ENCODE results near the gene SH3RF3. TPM values are rescaled to one million over a fixed set of nuclear protein-coding genes. Genes with fewer than 3 reads are reported as not detected.

Gene SH3RF3
- total RNA-seq, 1 experiment from 2014 or later: 4.9 TPM

DNA sequence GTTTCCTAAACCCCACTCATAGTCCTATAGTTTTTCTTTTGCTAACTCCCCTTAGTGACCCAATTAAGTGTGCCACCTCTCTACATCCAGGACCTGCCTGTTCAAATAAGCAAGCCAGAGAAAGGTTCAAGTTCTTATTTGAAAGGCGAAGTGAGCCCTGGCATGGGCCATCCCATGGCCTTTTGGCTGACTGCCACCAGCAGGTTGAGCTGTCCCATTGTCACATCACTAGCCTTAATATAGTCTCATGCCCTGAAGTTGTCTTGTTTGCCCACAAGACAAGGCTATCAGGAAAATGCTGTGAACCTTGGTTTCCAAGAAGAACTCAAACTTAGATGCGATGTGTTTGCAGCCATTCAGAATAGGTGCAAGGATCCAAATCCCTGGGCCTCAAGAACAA lies 158.8 kb downstream of the SH3RF3 start:
- intact Hi-C loops (cut with micrococcal nuclease; ENCODE audit: unreplicated experiment) (no loop called here), in situ Hi-C loops (cut with HindIII; ENCODE audit: low pct_unique_long_range_greater_than_20kb, low sequenced_read_pairs) (no loop called here)
- Histone ChIP-seq H3K27me3 (ENCODE audit: control insufficient read depth, insufficient read depth, low read length) (no peaks in the 10 kb centered on the region; the same call in 1 of the 2 replicates), H3K4me3 (ENCODE audit: low read depth in 2 of 2, low read length in 2 of 2) (no peak overlapping the region), H3K4me1 (ENCODE audit: control insufficient read depth, insufficient read depth, low read length) (no peaks in the 10 kb centered on the region; the same call in none of the 2 replicates), H3K9me3 (ENCODE audit: control insufficient read depth, insufficient read depth, low read depth, low read length) (no peaks in the 10 kb centered on the region), H3K36me3 (ENCODE audit: control insufficient read depth, insufficient read depth, low read length) (no peaks in the 10 kb centered on the region), H3K27ac (ENCODE audit: low read length) (no peak overlapping the region)
- DNase-seq (ENCODE audit: low read depth, low spot score): no peak
- no TSS peak for BruUV-seq (replicated peaks)
- ChIA-PET CTCF (no interaction called here), POLR2A (interaction anchor here (0.7 kb wide), 1 partner anchor 109 kb away, joined by 3 read pairs; no protein-coding TSS in a partner anchor)
- TF ChIP-seq REST (IDR thresholded peaks at IDR 0.05; ENCODE audit: insufficient read depth in 1 of 2, low read depth in 2 of 2, low read length in 1 of 2): no peak
- TF ChIP-seq, protein P1, sequence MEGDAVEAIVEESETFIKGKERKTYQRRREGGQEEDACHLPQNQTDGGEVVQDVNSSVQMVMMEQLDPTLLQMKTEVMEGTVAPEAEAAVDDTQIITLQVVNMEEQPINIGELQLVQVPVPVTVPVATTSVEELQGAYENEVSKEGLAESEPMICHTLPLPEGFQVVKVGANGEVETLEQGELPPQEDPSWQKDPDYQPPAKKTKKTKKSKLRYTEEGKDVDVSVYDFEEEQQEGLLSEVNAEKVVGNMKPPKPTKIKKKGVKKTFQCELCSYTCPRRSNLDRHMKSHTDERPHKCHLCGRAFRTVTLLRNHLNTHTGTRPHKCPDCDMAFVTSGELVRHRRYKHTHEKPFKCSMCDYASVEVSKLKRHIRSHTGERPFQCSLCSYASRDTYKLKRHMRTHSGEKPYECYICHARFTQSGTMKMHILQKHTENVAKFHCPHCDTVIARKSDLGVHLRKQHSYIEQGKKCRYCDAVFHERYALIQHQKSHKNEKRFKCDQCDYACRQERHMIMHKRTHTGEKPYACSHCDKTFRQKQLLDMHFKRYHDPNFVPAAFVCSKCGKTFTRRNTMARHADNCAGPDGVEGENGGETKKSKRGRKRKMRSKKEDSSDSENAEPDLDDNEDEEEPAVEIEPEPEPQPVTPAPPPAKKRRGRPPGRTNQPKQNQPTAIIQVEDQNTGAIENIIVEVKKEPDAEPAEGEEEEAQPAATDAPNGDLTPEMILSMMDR (IDR thresholded peaks at IDR 0.05): no peak
- no peak for TF ChIP-seq TCF7L2 (IDR thresholded peaks at IDR 0.05; ENCODE audit: low read depth, low read length)
- no peak for TF ChIP-seq SIN3A (IDR thresholded peaks at IDR 0.05; ENCODE audit: borderline replicate concordance, insufficient read depth, low read depth, low read length)
- no peak for TF ChIP-seq POLR2AphosphoS5 (IDR thresholded peaks at IDR 0.05; ENCODE audit: low read depth, low read length)
- no peak for ATAC-seq

- no peak overlapping the region for H3K4me3 ChIP-seq (ENCODE audit: low read depth in 2 of 2, low read length in 2 of 2)
- no peak for ATAC-seq
- no peak overlapping the region for H3K27ac ChIP-seq (ENCODE audit: low read length)
- no TSS peak for BruUV-seq (replicated peaks)
- TF ChIP-seq REST (IDR thresholded peaks at IDR 0.05; ENCODE audit: insufficient read depth in 1 of 2, low read depth in 2 of 2, low read length in 1 of 2): no peak
- in situ Hi-C loops (cut with HindIII; ENCODE audit: low pct_unique_long_range_greater_than_20kb, low sequenced_read_pairs) (no loop called here), intact Hi-C loops (cut with micrococcal nuclease; ENCODE audit: unreplicated experiment) (no loop called here)
- DNase-seq (ENCODE audit: low read depth, low spot score): no peak
- ChIA-PET CTCF (no interaction called here), POLR2A (no interaction called here)
- H3K27me3 ChIP-seq (ENCODE audit: control insufficient read depth, insufficient read depth, low read length): no peaks in the 10 kb centered on the region; the same call in 1 of the 2 replicates
- H3K9me3 ChIP-seq (ENCODE audit: control insufficient read depth, insufficient read depth, low read depth, low read length): no peaks in the 10 kb centered on the region
- no peaks in the 10 kb centered on the region for H3K36me3 ChIP-seq (ENCODE audit: control insufficient read depth, insufficient read depth, low read length)
- H3K4me1 ChIP-seq (ENCODE audit: control insufficient read depth, insufficient read depth, low read length): no peaks in the 10 kb centered on the region; the same call in none of the 2 replicates
Observed at GRCh38 chr2:109288544-109289368, 159.8 kb downstream of the SH3RF3 start.

Measured in Panc1 (cell line).